HFF-Myc (cell line): ENCODE measurements around the gene LRRIQ1.
A peak's percentile ranks its signal among the peaks of the same experiment; 100 is the strongest.

Experiments
- DNase-seq: peaks from one replicate; pipeline ENCODE4 v3.0.0-alpha.2; 2011; ENCODE audit warnings: low read depth; ENCODE audit errors: extremely low read depth
- H3K4me3 ChIP-seq: replicated peaks from 2 replicates; pipeline ENCODE4 v1.5.1; 2011; ENCODE audit warnings: low read depth, mild to moderate bottlenecking, control low read depth, low read length
- CTCF ChIP-seq: IDR thresholded peaks from 2 replicates; pipeline ENCODE4 v1.5.1; 2012; ENCODE audit warnings: mild to moderate bottlenecking, low read depth, low read length, control low read depth; ENCODE audit errors: missing control alignments

Gene LRRIQ1, protein sequence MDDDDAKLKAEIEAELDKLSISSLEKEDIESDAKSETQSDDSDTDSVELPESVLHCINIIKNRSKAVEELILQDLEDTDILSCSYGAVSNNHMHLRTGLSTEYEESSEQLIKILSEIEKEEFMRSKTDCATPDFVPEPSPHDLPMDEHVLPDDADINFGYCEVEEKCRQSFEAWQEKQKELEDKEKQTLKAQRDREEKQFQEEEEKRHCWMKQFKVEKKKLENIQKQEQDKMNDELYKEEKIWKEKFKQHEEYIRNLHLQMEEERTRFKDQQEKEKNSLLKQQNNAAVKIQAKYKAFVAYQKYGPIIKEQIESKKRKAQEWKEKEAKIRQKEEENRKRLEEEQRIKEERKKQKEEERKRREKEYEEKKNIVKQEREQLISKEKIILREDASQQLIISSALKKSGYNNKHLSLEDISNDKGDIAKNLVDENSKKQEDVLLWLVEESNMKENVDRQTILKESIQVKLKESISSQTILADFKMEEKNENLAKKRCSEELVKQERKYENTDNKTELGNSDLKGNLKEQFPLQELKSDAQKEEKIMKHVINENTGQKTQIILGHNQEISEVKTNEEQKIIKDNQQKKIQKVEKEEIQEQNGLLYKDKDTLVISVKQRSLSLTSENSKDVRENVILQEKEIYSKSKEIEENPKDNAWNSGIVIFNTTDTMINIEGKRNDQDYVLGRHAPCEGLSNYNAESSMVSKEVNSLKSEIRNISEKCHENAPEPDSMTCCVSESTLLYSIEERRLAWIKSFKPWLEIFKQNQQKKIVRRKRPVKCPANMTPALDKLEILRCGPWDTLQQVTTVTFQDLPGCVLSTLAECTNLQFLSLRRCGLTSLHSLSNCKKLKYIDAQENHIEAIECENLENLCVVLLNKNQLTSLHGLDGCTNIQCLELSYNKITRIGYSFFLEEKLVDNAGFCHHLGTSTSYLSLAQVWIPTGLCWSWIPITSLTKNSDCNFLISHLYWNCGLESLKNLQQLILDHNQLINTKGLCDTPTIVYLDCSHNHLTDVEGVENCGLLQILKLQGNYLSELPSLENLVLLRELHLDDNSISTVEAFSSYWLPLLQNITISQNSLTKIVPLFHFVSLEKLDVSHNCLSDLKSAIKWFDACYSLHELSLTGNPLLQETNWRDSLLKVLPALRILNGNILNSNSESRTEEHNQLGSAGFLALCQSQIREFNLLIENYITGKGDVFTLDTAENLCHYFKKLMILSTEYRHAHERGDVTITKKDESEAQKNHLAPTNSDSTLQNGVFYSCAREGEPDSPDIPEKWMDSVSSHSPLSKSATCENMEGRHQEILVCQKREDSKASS (N-terminal part only)

DNA sequence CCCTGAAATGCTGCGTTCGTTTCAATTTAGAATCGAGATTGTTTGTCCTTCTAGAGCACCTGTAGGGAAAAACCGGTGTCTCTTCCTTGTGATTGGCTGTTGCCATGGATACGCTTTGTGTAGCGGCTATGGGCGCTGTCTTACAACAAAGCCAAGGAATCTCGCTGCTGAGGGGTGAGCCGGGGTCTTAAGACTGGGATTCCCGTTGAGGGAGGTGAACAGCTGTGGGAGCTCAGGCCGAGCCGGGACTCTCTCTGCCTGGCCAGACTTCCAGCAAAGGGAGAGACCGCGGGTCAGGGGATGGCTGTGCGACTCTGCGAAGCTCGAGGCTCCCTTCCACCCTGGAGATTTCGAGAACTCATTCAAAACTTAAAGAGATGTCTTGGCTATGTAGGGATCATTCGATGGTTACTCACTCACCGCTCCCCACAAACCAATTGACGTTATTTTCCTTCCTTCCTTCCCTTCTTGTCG lies at the start of gene LRRIQ1, which contains the start of gene TSPAN19:
Gene LRRIQ1, plus strand, starts transcription at position 118 of the 474 bp plus-strand sequence. CDS start 1,826 bp downstream, outside the sequence.
Gene TSPAN19, minus strand, starts transcription at position 44 of the 474 bp plus-strand sequence. CDS start 6,331 bp downstream, outside the sequence.
- peak; percentile 85 for DNase-seq
- H3K4me3 ChIP-seq: peak within 1 kb of the TSS; percentile 65

GRCh38 chr12:84986586-84986985 lies 49.6 kb upstream of the LRRIQ1 start:
- TF ChIP-seq CTCF: no peak
- no peak overlapping the region for H3K4me3 ChIP-seq
- no peak for DNase-seq

More for the DNA sequence above, at the start of gene LRRIQ1, which contains the start of gene TSPAN19:
- no peak for TF ChIP-seq CTCF

GRCh38 chr12:84994426-84994825 lies 41.7 kb upstream of the LRRIQ1 start:
- H3K4me3 ChIP-seq: no peak overlapping the region
- TF ChIP-seq CTCF: no peak
- DNase-seq: no peak

GRCh38 chr12:84995641-84996040 lies 40.5 kb upstream of the LRRIQ1 start:
- TF ChIP-seq CTCF: no peak
- H3K4me3 ChIP-seq: no peak overlapping the region
- DNase-seq: no peak

DNA sequence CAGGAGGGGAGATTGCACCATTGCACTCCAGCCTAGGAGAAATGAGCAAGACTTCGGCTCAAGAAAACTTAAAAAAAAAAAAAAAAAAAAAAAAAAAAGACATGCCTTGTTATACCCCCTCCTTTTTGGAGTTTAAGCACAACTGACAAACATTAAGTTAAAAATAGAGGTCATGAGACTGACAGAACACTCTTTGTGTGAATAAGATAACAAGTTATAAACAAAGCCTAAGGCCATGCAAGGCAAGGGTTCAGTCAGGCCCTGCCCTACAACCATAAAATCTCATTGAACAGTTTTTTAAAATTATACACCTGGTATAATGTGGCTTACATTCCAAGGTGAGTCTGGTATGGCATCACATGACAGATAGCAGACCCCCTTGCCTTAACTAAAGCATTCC lies 39.4 kb upstream of the LRRIQ1 start:
- no peak for TF ChIP-seq CTCF
- H3K4me3 ChIP-seq: no peak overlapping the region
- DNase-seq: no peak

DNA sequence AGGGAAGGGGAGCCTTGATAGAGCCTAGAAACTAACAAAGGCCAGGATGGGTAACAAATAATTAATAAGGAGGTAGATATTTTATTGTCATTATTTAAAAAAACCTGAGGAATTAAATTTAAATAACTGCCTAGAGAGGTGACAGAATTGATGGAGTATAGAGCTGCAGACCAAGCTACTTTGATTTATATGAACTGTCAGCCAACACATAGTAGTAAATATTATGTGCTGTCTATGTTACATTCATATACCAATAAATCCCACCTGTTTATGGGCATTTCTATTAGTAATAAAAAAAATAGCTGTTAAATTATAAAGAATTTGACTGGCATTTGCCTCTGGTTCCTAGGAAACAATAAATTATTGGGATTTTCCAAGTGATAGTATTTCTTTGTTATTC lies 37.8 kb upstream of the LRRIQ1 start:
- no peak for TF ChIP-seq CTCF

More for the DNA sequence above, 37.8 kb upstream of the LRRIQ1 start:
- H3K4me3 ChIP-seq: no peak overlapping the region
- no peak for DNase-seq
